ENCODE data around the gene RAVER1. TPM values are rescaled to one million over a fixed set of nuclear protein-coding genes. Genes with fewer than 3 reads are reported as not detected.
"Not testable (repeated sequence)": the region's sequence is repeated elsewhere in the genome, so short reads cannot be mapped to it uniquely, and the experiment has no call there.

RAVER1 gene
- total RNA-seq, 1 experiment from 2014 or later, result 10.6 TPM

GRCh38 chr19:10353793-10354391 is 20.6 kb upstream of the RAVER1 start:
- in situ Hi-C loops (cut with HindIII; ENCODE audit: low pct_unique_long_range_greater_than_20kb, low sequenced_read_pairs), result no loop called here
- DNase-seq (ENCODE audit: low read depth), result no peak

DNA sequence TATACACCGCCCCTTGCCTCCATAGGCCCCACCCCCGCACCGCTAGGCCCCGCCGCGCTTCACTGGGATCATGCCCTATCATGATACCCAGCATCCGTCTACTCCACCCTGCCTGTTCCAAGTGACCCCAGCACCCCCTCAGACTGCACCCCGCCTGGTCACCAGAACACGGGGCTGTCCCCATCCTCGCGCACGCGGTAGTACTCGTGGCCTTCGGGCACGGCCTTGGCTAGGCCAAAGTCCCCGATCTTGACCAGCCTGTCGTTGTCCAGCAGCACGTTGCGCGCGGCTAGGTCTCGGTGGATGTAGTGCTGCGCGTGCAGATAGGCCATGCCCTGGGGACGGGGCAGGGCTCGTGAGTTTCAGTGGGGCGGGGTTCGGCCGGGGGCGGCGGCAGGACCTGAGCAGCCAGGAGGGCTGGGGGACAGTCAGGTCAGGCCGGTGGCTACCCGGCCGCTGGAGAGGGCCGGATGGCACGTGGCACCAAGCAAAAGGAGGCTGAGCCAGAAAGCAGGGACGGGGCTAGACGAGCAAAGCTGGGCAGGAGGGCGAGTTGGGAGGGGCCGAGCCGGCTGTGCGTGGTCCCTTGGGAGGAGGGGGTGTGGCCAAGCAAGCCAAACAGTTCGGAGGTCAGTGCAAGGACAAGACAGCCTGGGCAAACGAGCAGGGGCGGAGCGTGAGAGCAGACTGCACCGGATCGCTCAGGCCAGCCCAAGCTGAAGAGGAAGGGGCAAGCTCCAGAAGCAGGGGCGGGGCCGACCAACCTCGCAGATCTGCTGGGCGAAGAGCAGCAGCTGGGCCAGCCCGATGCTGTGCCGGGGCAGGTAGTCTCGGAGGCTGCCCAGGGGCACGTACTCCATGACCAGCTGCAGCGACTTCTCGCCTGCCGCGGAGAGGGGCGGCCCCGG is 19.7 kb upstream of the RAVER1 start:
- DNase-seq (ENCODE audit: low read depth), result no peak
- in situ Hi-C loops (cut with HindIII; ENCODE audit: low pct_unique_long_range_greater_than_20kb, low sequenced_read_pairs), result no loop called here

DNA sequence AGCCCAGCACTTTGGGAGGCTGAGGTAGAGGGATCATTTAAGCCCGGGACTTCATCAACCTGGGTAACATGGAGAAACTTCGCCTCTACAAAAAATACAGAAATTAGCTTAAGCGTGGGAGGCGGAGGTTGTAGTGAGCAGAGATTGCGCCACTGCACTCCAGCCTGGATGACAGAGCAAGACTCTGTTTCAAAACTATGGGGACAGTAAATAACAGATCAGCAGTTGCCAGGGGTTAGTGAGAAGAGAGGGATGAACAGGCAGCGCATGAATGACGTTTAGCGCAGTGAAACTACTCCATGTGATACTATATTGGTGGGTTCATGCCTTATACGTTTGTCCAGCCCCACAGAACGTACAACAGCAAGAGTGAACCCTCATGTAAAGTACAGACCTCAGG is 13.2 kb upstream of the RAVER1 start:
- no peak for DNase-seq (ENCODE audit: low read depth)
- in situ Hi-C loops (cut with HindIII; ENCODE audit: low pct_unique_long_range_greater_than_20kb, low sequenced_read_pairs), result no loop called here

DNA sequence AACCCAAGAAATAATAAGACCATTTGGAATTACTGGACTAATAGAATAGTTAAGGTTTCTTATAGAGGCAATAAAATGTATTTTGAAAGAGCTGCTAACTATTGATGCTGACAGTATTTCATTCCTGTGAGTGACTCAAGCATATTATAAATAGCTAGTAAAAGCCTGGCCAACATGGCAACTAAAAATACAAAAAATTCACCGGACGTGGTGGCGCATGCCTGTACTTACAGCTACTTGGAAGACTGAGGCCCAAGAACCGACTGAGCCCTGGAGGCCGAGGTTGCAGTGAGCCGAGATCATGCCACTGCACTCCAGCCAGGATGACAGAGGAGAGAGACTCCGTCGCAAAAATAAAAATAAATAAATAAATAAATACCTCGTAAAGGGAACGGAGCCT is 11.5 kb upstream of the RAVER1 start:
- no peak for DNase-seq (ENCODE audit: low read depth)
- in situ Hi-C loops (cut with HindIII; ENCODE audit: low pct_unique_long_range_greater_than_20kb, low sequenced_read_pairs), result no loop called here

GRCh38 chr19:10343495-10343894 is 10.2 kb upstream of the RAVER1 start:
- in situ Hi-C loops (cut with HindIII; ENCODE audit: low pct_unique_long_range_greater_than_20kb, low sequenced_read_pairs), result no loop called here

DNA sequence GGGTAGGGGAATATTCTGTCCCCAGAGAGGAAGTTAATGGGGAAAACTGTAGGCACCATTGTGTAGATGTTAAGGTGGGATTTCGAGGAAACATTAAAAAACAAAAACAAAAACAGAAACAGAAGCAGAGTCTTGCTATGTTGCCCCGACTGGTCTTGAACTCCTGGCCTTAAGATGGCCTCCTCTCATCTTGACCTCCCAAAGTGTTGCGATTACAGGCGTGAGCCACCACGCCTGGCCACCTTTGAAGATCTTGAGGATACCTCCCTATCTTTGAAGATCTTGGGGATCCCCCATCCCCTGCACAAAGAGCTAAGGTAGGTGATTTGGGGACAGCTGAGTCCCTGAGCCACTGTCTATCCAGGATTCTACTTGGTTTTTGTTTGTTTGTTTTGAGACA is 6.6 kb upstream of the RAVER1 start:
- in situ Hi-C loops (cut with HindIII; ENCODE audit: low pct_unique_long_range_greater_than_20kb, low sequenced_read_pairs), result no loop called here
- DNase-seq (ENCODE audit: low read depth), result no peak

More at GRCh38 chr19:10343495-10343894, 10.2 kb upstream of the RAVER1 start:
- DNase-seq (ENCODE audit: low read depth), result no peak

GRCh38 chr19:10339380-10339960 is 6.1 kb upstream of the RAVER1 start, which contains the start of gene ICAM3:
Gene ICAM3 (minus strand): TSS chr19:10339624. CDS start chr19:10339614, 10 bp downstream.
- in situ Hi-C loops (cut with HindIII; ENCODE audit: low pct_unique_long_range_greater_than_20kb, low sequenced_read_pairs), result no loop called here
- DNase-seq (ENCODE audit: low read depth), result no peak

GRCh38 chr19:10338940-10339339 is 5.6 kb upstream of the RAVER1 start:
- no peak for DNase-seq (ENCODE audit: low read depth)
- in situ Hi-C loops (cut with HindIII; ENCODE audit: low pct_unique_long_range_greater_than_20kb, low sequenced_read_pairs), result no loop called here

GRCh38 chr19:10336725-10337124 is 3.4 kb upstream of the RAVER1 start:
- DNase-seq (ENCODE audit: low read depth); in situ Hi-C loops (cut with HindIII; ENCODE audit: low pct_unique_long_range_greater_than_20kb, low sequenced_read_pairs): not testable (repeated sequence)

DNA sequence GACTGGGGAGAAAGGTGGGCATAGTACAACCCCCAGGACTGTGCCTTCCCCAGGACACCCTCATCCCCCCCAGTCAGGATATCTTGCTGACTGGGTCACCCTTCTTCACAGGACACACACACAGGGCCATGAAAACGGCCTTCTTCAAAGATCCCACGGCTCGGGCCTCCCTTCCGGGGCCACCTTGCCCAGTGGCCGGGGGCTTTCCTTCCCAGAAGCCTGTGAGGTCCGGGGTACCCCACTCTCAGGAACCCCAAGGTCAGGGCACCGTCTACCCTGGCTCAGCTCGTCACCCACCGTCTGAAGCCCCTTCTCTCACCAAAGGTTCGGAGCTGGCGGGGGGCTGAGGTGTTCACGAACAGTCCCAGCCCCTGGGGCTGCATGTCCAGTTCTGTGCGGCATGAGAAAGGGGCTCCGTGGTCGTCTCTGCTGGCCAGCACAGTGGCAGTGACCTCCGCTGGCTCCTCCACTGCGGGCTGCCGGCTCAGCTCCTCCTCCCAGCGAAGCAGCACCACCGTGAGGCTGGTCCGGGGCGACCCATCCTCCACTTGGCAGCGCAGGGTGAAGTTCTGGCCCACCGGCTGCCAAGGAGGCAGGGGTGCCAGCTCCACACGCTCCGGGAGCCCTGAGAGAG is 2.1 kb upstream of the RAVER1 start:
- in situ Hi-C loops (cut with HindIII; ENCODE audit: low pct_unique_long_range_greater_than_20kb, low sequenced_read_pairs), result no loop called here
- DNase-seq (ENCODE audit: low read depth), result no peak

DNA sequence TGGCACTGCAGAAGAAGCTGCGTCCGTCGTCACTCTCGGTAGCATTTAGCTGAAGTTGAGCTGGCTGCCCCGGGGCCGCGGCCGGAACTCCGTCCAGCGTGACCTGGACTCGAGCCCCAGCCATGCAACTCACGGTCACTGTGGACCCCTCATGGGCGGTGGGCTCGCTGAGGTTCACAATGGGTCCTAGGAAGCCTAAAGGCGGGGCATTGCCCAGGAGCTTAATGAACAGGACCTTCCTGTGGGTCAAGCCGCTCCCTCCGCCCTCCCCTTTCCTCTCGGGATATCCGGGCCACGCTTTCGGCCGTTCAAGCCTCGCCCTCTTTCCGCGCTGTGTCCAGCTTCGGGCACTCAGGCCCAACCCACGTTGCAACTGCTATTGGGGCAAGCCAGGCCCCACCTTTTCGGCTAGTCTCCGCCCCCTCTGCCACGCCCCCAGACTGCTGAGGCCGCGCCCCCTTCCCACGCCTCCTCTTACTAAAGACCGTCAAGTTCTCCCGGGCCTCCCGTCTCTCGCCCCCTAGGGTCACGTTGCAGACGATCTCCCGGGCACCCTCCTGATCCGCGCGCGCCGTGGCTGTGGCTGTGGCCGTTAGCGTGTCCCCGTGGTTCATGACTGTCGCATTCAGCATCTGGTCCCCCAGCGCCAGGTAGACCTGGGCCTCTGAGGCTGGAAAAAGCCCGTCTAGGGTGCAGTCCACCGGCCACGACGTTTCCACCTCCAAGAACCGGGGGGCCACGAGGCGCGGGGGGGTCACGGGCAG is 1.4 kb upstream of the RAVER1 start:
- in situ Hi-C loops (cut with HindIII; ENCODE audit: low pct_unique_long_range_greater_than_20kb, low sequenced_read_pairs), result no loop called here
- DNase-seq (ENCODE audit: low read depth), result peak; percentile 90

GRCh38 chr19:10333758-10334587 is 644 bp upstream of the RAVER1 start:
- DNase-seq (ENCODE audit: low read depth), result peak; percentile 9

DNA sequence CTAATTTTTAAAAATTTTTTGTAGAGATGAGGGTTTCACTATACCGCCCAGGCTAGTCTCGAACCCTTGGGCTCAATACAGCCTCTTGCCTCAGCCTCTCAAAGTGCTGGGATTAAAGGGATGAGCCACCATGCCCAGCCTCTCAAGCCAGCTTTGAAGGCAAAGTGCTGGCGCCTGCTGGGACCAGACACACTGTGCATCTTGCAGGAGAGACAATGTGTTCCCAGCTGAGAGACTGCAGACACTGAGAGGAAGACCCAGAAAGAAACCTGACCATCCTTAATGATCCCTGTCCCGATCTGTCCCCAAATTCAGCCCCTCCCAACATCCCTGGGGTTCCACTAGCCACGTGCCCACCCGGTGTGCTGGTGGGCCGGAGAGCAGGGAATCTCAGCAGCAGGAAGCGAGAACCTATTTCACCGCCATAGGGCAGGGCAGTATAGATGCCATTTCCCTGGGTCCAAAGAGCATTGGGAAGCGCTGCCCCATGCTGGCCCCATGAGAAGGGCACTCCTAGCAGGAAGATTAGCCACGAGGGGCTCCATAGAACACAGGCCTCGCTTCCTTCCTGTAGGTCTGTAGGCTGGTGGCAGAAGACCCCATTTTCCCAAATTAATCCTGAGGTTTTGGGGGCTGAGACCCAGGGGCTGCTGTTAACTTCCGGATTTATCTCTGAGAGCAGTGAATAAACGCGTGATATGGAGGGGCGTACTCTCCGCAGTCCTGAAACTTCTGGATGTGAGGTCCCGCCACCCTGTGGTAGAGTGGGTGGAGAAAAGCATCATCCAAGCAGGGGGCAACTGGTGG is 968 bp downstream of the RAVER1 start:
- in situ Hi-C loops (cut with HindIII; ENCODE audit: low pct_unique_long_range_greater_than_20kb, low sequenced_read_pairs), result no loop called here
- peak; percentile 12 for DNase-seq (ENCODE audit: low read depth)

More at GRCh38 chr19:10333758-10334587, 644 bp upstream of the RAVER1 start:
- in situ Hi-C loops (cut with HindIII; ENCODE audit: low pct_unique_long_range_greater_than_20kb, low sequenced_read_pairs), result no loop called here

DNA sequence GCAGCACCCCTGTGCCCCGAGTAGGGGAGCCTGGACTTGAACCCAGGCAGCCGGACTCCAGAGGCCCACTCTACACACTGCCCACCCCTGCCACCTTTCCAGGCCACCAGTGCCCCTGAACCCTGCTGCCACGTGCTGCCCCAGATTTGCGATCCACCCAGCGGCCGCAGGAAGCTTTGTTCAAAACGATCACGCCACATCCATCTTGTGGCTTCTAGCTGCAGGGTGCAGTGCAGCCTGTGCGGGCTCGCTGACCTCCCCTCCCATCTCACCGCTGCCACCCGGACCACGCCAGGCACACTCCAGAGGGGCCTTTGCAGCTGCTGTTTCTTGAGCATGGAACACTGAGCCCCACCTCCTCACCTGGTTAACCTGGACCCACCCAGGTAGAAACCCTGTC is 3.8 kb downstream of the RAVER1 start:
- in situ Hi-C loops (cut with HindIII; ENCODE audit: low pct_unique_long_range_greater_than_20kb, low sequenced_read_pairs), result no loop called here
- DNase-seq (ENCODE audit: low read depth), result no peak

GRCh38 chr19:10328558-10329429 is 4.5 kb downstream of the RAVER1 start:
- DNase-seq (ENCODE audit: low read depth), result no peak
- in situ Hi-C loops (cut with HindIII; ENCODE audit: low pct_unique_long_range_greater_than_20kb, low sequenced_read_pairs), result no loop called here

GRCh38 chr19:10327793-10328192 is 5.5 kb downstream of the RAVER1 start:
- no peak for DNase-seq (ENCODE audit: low read depth)
- in situ Hi-C loops (cut with HindIII; ENCODE audit: low pct_unique_long_range_greater_than_20kb, low sequenced_read_pairs), result no loop called here

Data from Caki2 (cell line).